Right lobe of liver (tissue), 4 donors: ENCODE results near the gene LMBR1.

ENCODE experiments used
- POLR2A ChIP-seq: fragments of 450-650 bp; IDR thresholded peaks from one replicate; pipeline ENCODE4 v1.6.1; 2017; ENCODE audit warnings: antibody characterized with exemption, mild to moderate bottlenecking
- TF ChIP-seq, protein P1 (sequence below), 4 donors: fragments of 200-600 bp in 3 of 4; fragments of 450-650 bp in 1 of 4; IDR thresholded peaks; one replicate each; pipeline versions ENCODE4 v1.5.1 to v1.8.0; 2016 to 2022; ENCODE audit warnings: antibody characterized with exemption in 4 of 4, mild to moderate bottlenecking in 2 of 4
- donor health status: DM: no; HTN: no; CAD: no.
- donor health status: DM: no; HTN: no; CAD: no.
- donor health status: DM: no; HTN: yes; CAD: no.

DNA sequence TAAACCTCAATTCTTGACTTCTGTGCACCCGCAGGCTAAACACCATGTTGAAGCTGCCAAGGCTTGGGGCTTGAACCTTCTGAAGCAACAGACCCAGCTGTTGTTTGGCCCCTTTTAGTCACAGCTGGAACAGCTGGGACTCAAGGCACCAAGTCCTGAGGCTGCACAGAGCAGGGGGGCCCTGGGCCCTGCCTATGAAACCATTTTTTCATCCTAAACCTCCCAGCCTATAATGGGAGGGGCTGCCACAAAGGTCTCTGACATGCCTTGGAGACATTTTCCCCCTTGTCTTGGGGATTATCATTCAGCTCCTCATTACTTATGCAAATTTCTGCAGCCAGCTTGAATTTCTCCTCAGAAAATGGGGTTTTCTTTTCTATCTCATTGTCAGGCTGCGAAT lies 31.8 kb downstream of the LMBR1 start:
- no peak for TF ChIP-seq POLR2A
- TF ChIP-seq, protein P1, sequence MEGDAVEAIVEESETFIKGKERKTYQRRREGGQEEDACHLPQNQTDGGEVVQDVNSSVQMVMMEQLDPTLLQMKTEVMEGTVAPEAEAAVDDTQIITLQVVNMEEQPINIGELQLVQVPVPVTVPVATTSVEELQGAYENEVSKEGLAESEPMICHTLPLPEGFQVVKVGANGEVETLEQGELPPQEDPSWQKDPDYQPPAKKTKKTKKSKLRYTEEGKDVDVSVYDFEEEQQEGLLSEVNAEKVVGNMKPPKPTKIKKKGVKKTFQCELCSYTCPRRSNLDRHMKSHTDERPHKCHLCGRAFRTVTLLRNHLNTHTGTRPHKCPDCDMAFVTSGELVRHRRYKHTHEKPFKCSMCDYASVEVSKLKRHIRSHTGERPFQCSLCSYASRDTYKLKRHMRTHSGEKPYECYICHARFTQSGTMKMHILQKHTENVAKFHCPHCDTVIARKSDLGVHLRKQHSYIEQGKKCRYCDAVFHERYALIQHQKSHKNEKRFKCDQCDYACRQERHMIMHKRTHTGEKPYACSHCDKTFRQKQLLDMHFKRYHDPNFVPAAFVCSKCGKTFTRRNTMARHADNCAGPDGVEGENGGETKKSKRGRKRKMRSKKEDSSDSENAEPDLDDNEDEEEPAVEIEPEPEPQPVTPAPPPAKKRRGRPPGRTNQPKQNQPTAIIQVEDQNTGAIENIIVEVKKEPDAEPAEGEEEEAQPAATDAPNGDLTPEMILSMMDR (IDR thresholded peaks at IDR 0.05), result no peak
